Smooth muscle cell (in vitro differentiated cells): Measurements from ENCODE around the gene FOXP4. TPM values are rescaled to one million over a fixed set of nuclear protein-coding genes. Genes with fewer than 3 reads are reported as not detected.

ENCODE experiments used
- DNase-seq: peaks from one replicate; lab custom pipeline; 2025; ENCODE audit not compliant: unreplicated experiment; lab: John Stamatoyannopoulos, UW
- H2AFZ ChIP-seq: fragments of 200-600 bp; sonication (generic); 2 replicates; pipeline ENCODE4 v1.6.0; 2016; ENCODE audit warnings: antibody characterized with exemption, low read depth, mild to moderate bottlenecking
- H3F3A ChIP-seq: fragments of 200-600 bp; sonication (generic); 2 replicates; pipeline ENCODE4 v1.6.0; 2017; ENCODE audit warnings: antibody characterized with exemption, low read depth
- H3K27ac ChIP-seq: fragments of 200-600 bp; sonication (generic); 2 replicates; pipeline ENCODE4 v1.5.1; 2016; ENCODE audit warnings: low read depth, mild to moderate bottlenecking
- H3K27me3 ChIP-seq: fragments of 200-600 bp; sonication (generic); 2 replicates; pipeline ENCODE4 v1.6.1; 2016; ENCODE audit warnings: low read depth, mild to moderate bottlenecking
- H3K36me3 ChIP-seq: fragments of 200-600 bp; sonication (generic); 2 replicates; pipeline ENCODE4 v1.5.1; 2016; ENCODE audit warnings: low read depth
- H3K4me1 ChIP-seq: fragments of 200-600 bp; sonication (generic); 2 replicates; pipeline ENCODE4 v1.5.1; 2016; ENCODE audit warnings: low read depth
- H3K4me2 ChIP-seq: fragments of 200-600 bp; sonication (generic); 2 replicates; pipeline ENCODE4 v1.6.0; 2016; ENCODE audit warnings: mild to moderate bottlenecking
- H3K4me3 ChIP-seq: fragments of 200-600 bp; sonication (generic); 2 replicates; pipeline ENCODE4 v1.5.1; 2016; ENCODE audit warnings: mild to moderate bottlenecking
- H3K79me2 ChIP-seq: fragments of 200-600 bp; sonication (generic); 2 replicates; pipeline ENCODE4 v1.6.0; 2016; ENCODE audit warnings: low read depth, mild to moderate bottlenecking
- H3K9ac ChIP-seq: fragments of 200-600 bp; sonication (generic); 2 replicates; pipeline ENCODE4 v1.6.0; 2016; ENCODE audit warnings: low read depth
- H3K9me3 ChIP-seq: fragments of 200-600 bp; sonication (generic); replicated peaks from 2 replicates; pipeline ENCODE4 v1.5.1; 2016; ENCODE audit warnings: low read depth
- H4K20me1 ChIP-seq: fragments of 200-600 bp; sonication (generic); 2 replicates; pipeline ENCODE4 v1.6.0; 2016; ENCODE audit warnings: low read depth
- WGBS: methylation state at CpG from one replicate; pipeline ENCODE4 v1.1.7; 2016; ENCODE audit warnings: low lambda C conversion rate; 5-methylcytosine and 5-hydroxymethylcytosine counted together
- polyA plus RNA-seq: library from polyadenylated mRNA; unstranded; fragments of >200 nt; fragmentation: Nextera tagmentation; extraction: Ambion mirVana; gene quantifications from 2 replicates; pipeline ENCODE4 v1.2.1, GENCODE V29; 2016
- total RNA-seq: library from RNA; depleted of rRNA; stranded (reverse); fragments of >200 nt; gene quantifications from 2 replicates; pipeline ENCODE4 v1.2.3, GENCODE V29; 2014
- TF ChIP-seq, protein P1 (sequence below): fragments of 200-600 bp; sonication (generic); IDR thresholded peaks from 2 replicates; pipeline ENCODE4 v1.5.1; 2017; ENCODE audit warnings: borderline replicate concordance, mild to moderate bottlenecking, antibody characterized with exemption; ENCODE audit not compliant: insufficient read depth, poor library complexity, severe bottlenecking

The FOXP4 gene
- total and polyA plus RNA-seq, 2 experiments from 2014 or later: 5.3 to 31.9 TPM

DNA sequence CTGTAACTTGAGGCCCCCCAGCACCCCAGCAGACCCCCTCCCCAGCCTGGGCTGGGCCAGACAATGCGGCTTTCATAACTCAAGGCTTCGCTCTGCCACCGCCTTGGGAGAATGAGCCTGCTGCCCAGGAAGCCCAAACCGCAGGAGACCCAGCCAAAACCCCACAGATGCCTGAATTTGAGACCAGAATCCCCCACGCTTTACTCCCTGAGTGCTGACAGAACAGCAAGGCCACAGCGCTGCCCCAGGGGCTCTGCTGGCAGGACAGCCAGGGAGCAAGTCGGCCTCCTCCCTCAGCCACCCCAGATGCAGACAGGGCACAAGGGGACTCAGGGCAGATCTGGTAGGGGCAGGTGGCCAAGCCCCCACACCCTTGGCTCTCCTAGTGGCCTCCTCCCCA is 94.2 kb downstream of the FOXP4 start:
- no peak for DNase-seq
- whole genome bisulfite sequencing: 70% methylated on average over 7 of the region's 7 CpGs
- Histone ChIP-seq H3K27ac (peak overlapping the region; percentile 85), H3K4me1 (peaks cover 60% of the 10 kb centered on the region), H3K79me2 (peaks cover 60% of the 10 kb centered on the region), H3K4me3 (peak overlapping the region; percentile 79), H3K4me2 (peak overlapping the region; percentile 96), H3F3A (peaks cover 39% of the 10 kb centered on the region), H4K20me1 (peaks cover 64% of the 10 kb centered on the region), H3K9ac (no peak overlapping the region), H3K9me3 (no peaks in the 10 kb centered on the region), H2AFZ (no peak overlapping the region), H3K36me3 (no peaks in the 10 kb centered on the region), H3K27me3 (no peaks in the 10 kb centered on the region)
- TF ChIP-seq, protein P1, sequence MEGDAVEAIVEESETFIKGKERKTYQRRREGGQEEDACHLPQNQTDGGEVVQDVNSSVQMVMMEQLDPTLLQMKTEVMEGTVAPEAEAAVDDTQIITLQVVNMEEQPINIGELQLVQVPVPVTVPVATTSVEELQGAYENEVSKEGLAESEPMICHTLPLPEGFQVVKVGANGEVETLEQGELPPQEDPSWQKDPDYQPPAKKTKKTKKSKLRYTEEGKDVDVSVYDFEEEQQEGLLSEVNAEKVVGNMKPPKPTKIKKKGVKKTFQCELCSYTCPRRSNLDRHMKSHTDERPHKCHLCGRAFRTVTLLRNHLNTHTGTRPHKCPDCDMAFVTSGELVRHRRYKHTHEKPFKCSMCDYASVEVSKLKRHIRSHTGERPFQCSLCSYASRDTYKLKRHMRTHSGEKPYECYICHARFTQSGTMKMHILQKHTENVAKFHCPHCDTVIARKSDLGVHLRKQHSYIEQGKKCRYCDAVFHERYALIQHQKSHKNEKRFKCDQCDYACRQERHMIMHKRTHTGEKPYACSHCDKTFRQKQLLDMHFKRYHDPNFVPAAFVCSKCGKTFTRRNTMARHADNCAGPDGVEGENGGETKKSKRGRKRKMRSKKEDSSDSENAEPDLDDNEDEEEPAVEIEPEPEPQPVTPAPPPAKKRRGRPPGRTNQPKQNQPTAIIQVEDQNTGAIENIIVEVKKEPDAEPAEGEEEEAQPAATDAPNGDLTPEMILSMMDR: no peak

DNA sequence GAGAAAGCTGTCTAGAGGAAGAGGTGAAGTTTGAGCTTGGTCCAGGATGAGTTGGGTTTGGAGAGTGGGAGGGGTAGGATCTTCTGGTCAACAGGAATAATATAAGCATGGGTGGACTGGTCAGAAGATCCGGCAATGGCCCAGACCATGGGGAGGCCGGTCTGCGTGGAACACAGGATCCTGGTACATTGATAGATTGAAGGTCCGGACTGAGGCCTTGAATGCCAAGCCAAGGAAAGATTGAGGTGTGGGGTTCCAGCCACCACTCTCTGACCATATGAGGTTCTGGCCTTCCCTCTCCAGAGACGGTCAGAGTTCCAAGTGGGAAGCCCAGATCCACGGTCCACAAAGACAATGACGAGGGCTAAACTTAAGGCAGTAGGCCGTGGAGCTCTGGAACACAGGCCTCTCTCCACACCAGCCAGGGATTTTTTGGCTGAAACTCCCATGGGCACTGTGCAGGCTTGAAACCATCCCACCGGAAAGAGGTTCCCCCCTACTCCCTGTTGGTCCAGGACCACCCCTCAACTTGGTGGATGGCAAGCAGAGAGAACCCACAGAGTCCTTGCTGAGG is 95.3 kb downstream of the FOXP4 start:
- no peak overlapping the region for H3K9ac ChIP-seq
- no peaks in the 10 kb centered on the region for H3K36me3 ChIP-seq
- no peak for DNase-seq
- 92% methylated on average over 9 of the region's 9 CpGs for WGBS
- H3K27ac ChIP-seq: no peak overlapping the region
- no peak overlapping the region for H2AFZ ChIP-seq
- peaks cover 60% of the 10 kb centered on the region for H3K79me2 ChIP-seq
- H3F3A ChIP-seq: peaks cover 39% of the 10 kb centered on the region
- TF ChIP-seq, protein P1: no peak
- H4K20me1 ChIP-seq: peaks cover 74% of the 10 kb centered on the region
- peaks cover 66% of the 10 kb centered on the region for H3K4me1 ChIP-seq
- no peaks in the 10 kb centered on the region for H3K9me3 ChIP-seq
- H3K4me3 ChIP-seq: no peak overlapping the region
- peak overlapping the region; percentile 63 for H3K4me2 ChIP-seq
- no peaks in the 10 kb centered on the region for H3K27me3 ChIP-seq

DNA sequence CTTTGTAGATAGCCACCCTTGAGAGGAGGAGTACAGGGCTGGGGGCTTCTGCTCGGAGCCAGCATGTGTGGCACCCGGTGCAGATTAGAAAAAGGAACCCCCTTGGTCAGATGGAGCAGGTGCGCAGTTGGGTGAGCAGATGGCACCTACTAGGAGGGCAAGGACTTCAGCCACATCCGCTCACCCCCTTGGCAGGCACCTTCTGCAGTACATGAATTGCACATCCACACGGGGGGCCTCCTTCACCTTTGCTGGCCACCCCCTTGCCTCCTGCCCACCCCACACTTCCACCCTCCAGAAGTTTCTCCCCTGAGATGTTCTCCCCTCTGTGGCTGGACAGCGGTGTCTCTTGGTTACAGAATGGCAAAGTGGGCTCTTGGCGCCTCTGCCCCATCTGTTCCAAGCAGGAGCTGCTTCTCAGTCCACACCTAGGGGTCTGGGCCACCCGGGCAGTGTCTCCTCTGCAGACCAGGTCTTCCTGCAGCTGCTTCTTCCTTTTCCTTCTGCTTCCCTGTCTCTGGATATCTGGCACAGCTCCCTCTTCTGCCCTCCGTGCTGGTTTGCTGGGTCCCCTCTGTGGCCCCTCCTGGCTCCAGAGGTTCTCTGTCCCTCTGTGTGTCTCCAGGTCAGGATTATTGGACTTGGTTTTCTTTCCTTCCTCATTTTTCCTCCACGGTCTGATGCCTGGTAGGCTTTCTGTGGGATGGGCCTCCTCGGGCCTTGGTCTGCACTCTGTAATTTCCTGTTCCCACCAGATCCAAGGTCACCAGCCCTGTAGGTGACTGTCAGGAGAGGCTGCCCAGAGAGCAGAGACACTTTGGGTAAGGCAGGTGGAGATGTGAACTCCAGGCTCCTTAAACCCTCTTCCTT is 96.1 kb downstream of the FOXP4 start:
- 80% methylated on average over 11 of the region's 11 CpGs for WGBS
- Histone ChIP-seq H3K9me3 (no peaks in the 10 kb centered on the region), H3K36me3 (no peaks in the 10 kb centered on the region), H3K27ac (peak overlapping the region; percentile 31), H3K27me3 (no peaks in the 10 kb centered on the region), H3K4me2 (peak overlapping the region; percentile 63), H2AFZ (no peak overlapping the region), H3F3A (peaks cover 40% of the 10 kb centered on the region), H4K20me1 (peaks cover 83% of the 10 kb centered on the region), H3K4me1 (peaks cover 61% of the 10 kb centered on the region), H3K4me3 (no peak overlapping the region), H3K79me2 (peaks cover 56% of the 10 kb centered on the region), H3K9ac (no peak overlapping the region)
- TF ChIP-seq, protein P1: no peak
- DNase-seq: no peak
